Trophoblast cell (in vitro differentiated cells and primary cell): ENCODE results near the gene GSC2.

ENCODE experiments used
- DNase-seq, 2 donors: peaks; one replicate each; pipeline ENCODE4 v3.0.0-alpha.2; 2016
- H2AFZ ChIP-seq: 2 replicates; pipeline ENCODE4 v1.6.1; 2013; ENCODE audit warnings: low read length, moderate library complexity, mild to moderate bottlenecking; ENCODE audit not compliant: insufficient read depth, poor library complexity
- H2AK5ac ChIP-seq: 2 replicates; pipeline ENCODE4 v1.6.1; 2013; ENCODE audit warnings: mild to moderate bottlenecking, low read length
- H2BK120ac ChIP-seq: 2 replicates; pipeline ENCODE4 v1.6.1; 2013; ENCODE audit warnings: low read length, mild to moderate bottlenecking, moderate library complexity; ENCODE audit not compliant: insufficient read depth, poor library complexity
- H2BK12ac ChIP-seq: 2 replicates; pipeline ENCODE4 v1.6.1; 2013; ENCODE audit warnings: mild to moderate bottlenecking, low read length, moderate library complexity
- H2BK5ac ChIP-seq: 2 replicates; pipeline ENCODE4 v1.6.1; 2013; ENCODE audit warnings: low read length, low read depth, moderate library complexity, mild to moderate bottlenecking; ENCODE audit not compliant: poor library complexity
- H3K14ac ChIP-seq: 2 replicates; pipeline ENCODE4 v1.6.1; 2013; ENCODE audit warnings: mild to moderate bottlenecking, low read length
- H3K18ac ChIP-seq: 2 replicates; pipeline ENCODE4 v1.6.1; 2013; ENCODE audit warnings: mild to moderate bottlenecking, low read length
- H3K23ac ChIP-seq: 2 replicates; pipeline ENCODE4 v1.6.1; 2013; ENCODE audit warnings: low read length
- H3K27ac ChIP-seq: 2 replicates; pipeline ENCODE4 v1.5.1; 2013; ENCODE audit warnings: low read depth, mild to moderate bottlenecking, inconsistent platforms, low read length, moderate library complexity
- H3K27me3 ChIP-seq: 2 replicates; pipeline ENCODE4 v1.6.1; 2013; ENCODE audit warnings: inconsistent platforms, mild to moderate bottlenecking, low read length, moderate library complexity; ENCODE audit not compliant: insufficient read depth
- H3K36me3 ChIP-seq, 2 experiments: 1 replicate in 1 of 2; 2 replicates in 1 of 2; pipeline ENCODE4 v1.6.1; 2013; ENCODE audit warnings: low read length in 2 of 2, mild to moderate bottlenecking in 2 of 2, moderate library complexity in 1 of 2; ENCODE audit not compliant: insufficient read depth in 2 of 2, control insufficient read depth in 1 of 2
- H3K4ac ChIP-seq: 2 replicates; pipeline ENCODE4 v1.6.1; 2013; ENCODE audit warnings: low read depth, mild to moderate bottlenecking, low read length, moderate library complexity
- H3K4me1 ChIP-seq, 2 experiments: 1 replicate in 1 of 2; 2 replicates in 1 of 2; pipeline ENCODE4 v1.6.1; 2013; ENCODE audit warnings: low read length in 2 of 2, mild to moderate bottlenecking in 2 of 2, moderate library complexity in 1 of 2; ENCODE audit not compliant: insufficient read depth in 2 of 2, control insufficient read depth in 1 of 2
- H3K4me2 ChIP-seq: 2 replicates; pipeline ENCODE4 v1.6.1; 2013; ENCODE audit warnings: inconsistent platforms, mild to moderate bottlenecking, low read length, moderate library complexity
- H3K4me3 ChIP-seq: 2 replicates; pipeline ENCODE4 v1.5.1; 2013; ENCODE audit warnings: mild to moderate bottlenecking, low read depth, low read length, inconsistent platforms
- H3K79me1 ChIP-seq: one replicate; pipeline ENCODE4 v1.6.1; 2013; ENCODE audit warnings: low read length
- H3K79me2 ChIP-seq: 2 replicates; pipeline ENCODE4 v1.6.1; 2013; ENCODE audit warnings: low read length, mild to moderate bottlenecking; ENCODE audit not compliant: control insufficient read depth, insufficient read depth, poor library complexity
- H3K9ac ChIP-seq: 2 replicates; pipeline ENCODE4 v1.6.1; 2013; ENCODE audit warnings: mild to moderate bottlenecking, low read length
- H3K9me3 ChIP-seq: 2 replicates; pipeline ENCODE4 v1.6.1; 2013; ENCODE audit warnings: low read depth, mild to moderate bottlenecking, control low read depth, inconsistent platforms, low read length; ENCODE audit not compliant: insufficient read depth
- H4K12ac ChIP-seq: 2 replicates; pipeline ENCODE4 v1.6.1; 2013; ENCODE audit warnings: low read depth, mild to moderate bottlenecking, low read length, moderate library complexity
- H4K8ac ChIP-seq: 2 replicates; pipeline ENCODE4 v1.6.1; 2013; ENCODE audit warnings: low read depth, mild to moderate bottlenecking, low read length, moderate library complexity
- H4K91ac ChIP-seq: one replicate; pipeline ENCODE4 v1.6.1; 2013; ENCODE audit warnings: low read depth, mild to moderate bottlenecking, low read length, moderate library complexity
- WGBS: extraction: QIAGEN DNeasy Blood & Tissue Kit; methylation state at CpG from one replicate; pipeline ENCODE4 v1.1.7; 2013; ENCODE audit warnings: missing lambda C conversion rate; ENCODE audit not compliant: insufficient read length, insufficient coverage; ENCODE audit errors: extremely low coverage; 5-methylcytosine and 5-hydroxymethylcytosine counted together

GSC2 gene

GRCh38 chr22:19184276-19184997, 34.3 kb upstream of the GSC2 start:
- H3K4ac ChIP-seq, result no peak overlapping the region
- H3K27ac ChIP-seq, result no peak overlapping the region
- H2AFZ ChIP-seq, result no peak overlapping the region
- no CpG with 5 or more reads among the region's 20 CpGs for WGBS
- H2AK5ac ChIP-seq, result no peak overlapping the region
- no peak overlapping the region for H3K9ac ChIP-seq
- H3K4me3 ChIP-seq, result no peak overlapping the region
- H4K8ac ChIP-seq, result no peak overlapping the region
- no peak overlapping the region for H3K18ac ChIP-seq
- peaks cover 0 to 3% of the 10 kb centered on the region in 2 experiments for H3K4me1 ChIP-seq
- H2BK12ac ChIP-seq, result no peak overlapping the region
- H3K36me3 ChIP-seq, result no peaks in the 10 kb centered on the region
- no peaks in the 10 kb centered on the region for H3K79me2 ChIP-seq
- no peak overlapping the region for H3K23ac ChIP-seq
- H2BK120ac ChIP-seq, result no peak overlapping the region
- no peak overlapping the region for H4K91ac ChIP-seq
- H3K14ac ChIP-seq, result no peak overlapping the region
- H3K27me3 ChIP-seq, result no peaks in the 10 kb centered on the region
- no peak overlapping the region for H2BK5ac ChIP-seq
- H3K79me1 ChIP-seq, result no peaks in the 10 kb centered on the region
- no peak overlapping the region for H3K4me2 ChIP-seq
- no peak overlapping the region for H4K12ac ChIP-seq
- H3K9me3 ChIP-seq, result no peaks in the 10 kb centered on the region
- DNase-seq, result no peak

DNA sequence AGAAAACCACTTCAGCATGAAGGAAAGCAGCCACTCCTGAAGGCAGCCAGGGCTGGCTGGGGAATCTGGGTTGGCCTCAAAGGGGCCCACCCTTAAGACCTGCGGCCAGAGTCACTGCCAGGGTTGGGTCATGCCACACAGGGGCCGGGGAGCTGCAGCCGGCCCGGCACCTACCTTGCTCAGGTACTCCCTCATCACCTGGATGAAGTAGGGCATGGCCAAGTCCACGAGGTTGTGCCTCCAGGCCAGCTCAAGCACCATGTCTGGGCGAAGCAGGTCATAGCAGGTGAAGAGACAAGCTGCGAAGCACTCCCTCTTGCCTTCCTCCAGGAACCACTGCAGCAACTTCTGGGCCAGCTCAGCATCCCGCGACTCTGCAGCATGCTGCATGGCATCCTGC, 33.1 kb upstream of the GSC2 start:
- WGBS, result no CpG with 5 or more reads among the region's 9 CpGs
- Histone ChIP-seq H4K91ac (no peak overlapping the region), H3K18ac (no peak overlapping the region), H2BK12ac (no peak overlapping the region), H4K12ac (no peak overlapping the region), H3K23ac (no peak overlapping the region), H3K27ac (no peak overlapping the region), H2AFZ (no peak overlapping the region), H3K4me1 (peaks cover 0 to 6% of the 10 kb centered on the region in 2 experiments), H2BK5ac (no peak overlapping the region), H3K79me1 (peaks cover 7% of the 10 kb centered on the region), H3K14ac (no peak overlapping the region), H2AK5ac (no peak overlapping the region), H4K8ac (no peak overlapping the region), H3K9me3 (no peaks in the 10 kb centered on the region), H3K4ac (no peak overlapping the region), H3K36me3 (no peaks in the 10 kb centered on the region), H3K4me3 (no peak overlapping the region), H3K4me2 (no peak overlapping the region), H3K79me2 (peaks cover 3% of the 10 kb centered on the region), H3K9ac (no peak overlapping the region), H2BK120ac (no peak overlapping the region), H3K27me3 (no peaks in the 10 kb centered on the region)
- DNase-seq, result no peak

DNA sequence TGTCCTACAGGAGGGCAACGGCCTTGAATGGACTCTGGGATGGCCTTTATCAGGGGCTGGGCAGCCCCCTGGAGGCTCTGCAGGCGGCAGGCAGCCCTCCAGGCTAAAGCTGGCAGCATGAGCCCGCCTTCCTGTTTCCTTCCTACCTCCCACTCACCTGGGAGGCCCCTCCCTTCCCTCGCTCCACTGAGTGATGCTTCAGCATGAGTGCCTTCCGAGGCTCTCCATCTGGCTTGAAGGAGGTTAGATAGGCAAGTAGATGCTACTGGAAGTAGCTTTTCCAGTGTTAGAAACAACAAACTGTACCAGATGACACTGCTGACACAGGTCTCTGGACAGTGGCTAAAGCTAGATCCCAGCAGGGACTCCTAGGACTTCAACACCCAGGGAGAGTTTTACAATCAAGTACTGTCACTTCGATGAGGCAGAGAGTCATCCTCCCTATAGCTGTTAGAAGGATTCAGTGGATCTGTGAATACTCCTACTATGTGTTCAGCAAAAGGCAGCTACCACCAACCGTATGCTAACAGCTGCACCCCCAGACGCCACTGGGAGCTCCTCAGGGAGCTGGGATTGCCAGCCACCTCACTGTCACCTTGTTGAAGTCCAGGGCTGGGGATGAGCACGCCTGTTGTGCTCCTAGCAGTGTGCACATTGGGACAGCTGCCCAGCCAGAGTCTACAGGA, 32.5 kb upstream of the GSC2 start:
- Histone ChIP-seq H4K12ac (no peak overlapping the region), H3K4ac (no peak overlapping the region), H3K4me3 (no peak overlapping the region), H3K79me1 (peaks cover 13% of the 10 kb centered on the region), H3K79me2 (peaks cover 9% of the 10 kb centered on the region), H2BK5ac (no peak overlapping the region), H3K23ac (no peak overlapping the region), H3K36me3 (no peaks in the 10 kb centered on the region), H2BK120ac (no peak overlapping the region), H4K8ac (no peak overlapping the region), H3K18ac (no peak overlapping the region), H4K91ac (no peak overlapping the region), H2AK5ac (no peak overlapping the region), H3K9me3 (no peaks in the 10 kb centered on the region), H2AFZ (no peak overlapping the region), H2BK12ac (no peak overlapping the region), H3K4me2 (no peak overlapping the region), H3K27ac (no peak overlapping the region), H3K4me1 (peaks cover under 1 to 8% of the 10 kb centered on the region in 2 experiments), H3K9ac (no peak overlapping the region), H3K27me3 (no peaks in the 10 kb centered on the region), H3K14ac (no peak overlapping the region)
- no peak for DNase-seq
- WGBS, result no CpG with 5 or more reads among the region's 9 CpGs

- H4K12ac ChIP-seq, result no peak overlapping the region
- H2BK12ac ChIP-seq, result no peak overlapping the region
- H3K4me1 ChIP-seq, result peaks cover 6 to 14% of the 10 kb centered on the region in 2 experiments
- H3K9me3 ChIP-seq, result no peaks in the 10 kb centered on the region
- H3K4me3 ChIP-seq, result no peak overlapping the region
- WGBS, result no CpG with 5 or more reads among the region's 12 CpGs
- H4K91ac ChIP-seq, result no peak overlapping the region
- H2AFZ ChIP-seq, result no peak overlapping the region
- no peak overlapping the region for H3K18ac ChIP-seq
- no peak overlapping the region for H3K27ac ChIP-seq
- no peak overlapping the region for H2BK120ac ChIP-seq
- no peak overlapping the region for H2AK5ac ChIP-seq
- no peak for DNase-seq
- peaks cover 3% of the 10 kb centered on the region in 2 experiments for H3K36me3 ChIP-seq
- no peak overlapping the region for H3K4ac ChIP-seq
- no peak overlapping the region for H3K23ac ChIP-seq
- H3K14ac ChIP-seq, result no peak overlapping the region
- no peak overlapping the region for H3K9ac ChIP-seq
- no peak overlapping the region for H3K4me2 ChIP-seq
- H2BK5ac ChIP-seq, result no peak overlapping the region
- H3K79me2 ChIP-seq, result peaks cover 14% of the 10 kb centered on the region
- H4K8ac ChIP-seq, result no peak overlapping the region
- peaks cover 14% of the 10 kb centered on the region for H3K79me1 ChIP-seq
- H3K27me3 ChIP-seq, result no peaks in the 10 kb centered on the region
Observed at GRCh38 chr22:19181786-19182471, 31.8 kb upstream of the GSC2 start.
